AG10803 (cell line): ENCODE measurements around the gene KDM2A.

Source experiments
- DNase-seq: peaks from one replicate; pipeline ENCODE4 v3.0.0; 2010; ENCODE audit warnings: low read depth
- H3K4me3 ChIP-seq: 2 replicates; pipeline ENCODE4 v1.5.1; 2011; ENCODE audit warnings: mild to moderate bottlenecking, low read length, control low read depth
- TF ChIP-seq, protein P1 (sequence below): conservative IDR thresholded peaks from 2 replicates; pipeline ENCODE4 v1.5.1; 2011; ENCODE audit warnings: mild to moderate bottlenecking, low read length, control low read depth, inconsistent platforms

Gene KDM2A

DNA sequence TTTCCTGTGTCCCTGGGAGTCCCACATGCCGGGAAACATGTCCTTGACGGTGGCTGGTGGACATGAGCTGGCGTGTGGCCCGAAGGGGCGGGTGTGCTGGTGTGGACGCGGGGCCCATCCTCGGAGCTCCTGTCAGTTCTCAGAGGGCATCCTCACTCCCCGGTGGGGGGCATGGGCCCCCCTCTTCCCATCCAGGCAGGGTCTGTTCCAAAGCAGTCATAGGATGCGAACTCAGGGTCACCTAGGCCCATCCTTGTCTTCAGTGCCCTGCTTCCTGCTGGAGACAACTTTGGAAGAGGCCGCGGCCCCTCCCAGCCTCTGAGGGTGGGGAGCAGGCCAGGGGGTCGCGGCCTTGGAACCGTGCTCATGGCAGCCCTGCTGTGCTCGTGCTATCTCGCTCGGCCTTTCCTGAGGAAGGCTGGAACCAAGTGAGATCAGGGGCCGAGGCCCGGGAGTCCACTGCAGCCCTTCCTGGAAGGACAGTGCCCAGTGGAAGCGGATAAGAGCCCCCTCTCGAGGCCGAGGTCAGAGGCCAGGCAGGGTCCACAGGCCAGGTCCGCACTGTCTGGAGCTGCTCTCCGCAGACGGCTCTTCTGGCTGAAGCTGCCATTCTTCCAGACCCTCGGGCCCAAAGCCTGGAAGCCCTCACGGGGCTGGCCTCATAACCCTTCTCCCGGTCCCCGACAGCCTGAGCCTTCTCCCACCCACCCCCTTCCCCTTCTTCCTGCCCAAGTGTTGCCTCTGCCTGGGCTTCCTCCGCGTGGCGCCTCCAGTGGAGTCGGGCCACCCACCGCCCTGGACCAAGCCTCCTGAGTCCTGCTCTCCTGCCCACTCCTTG is 155.9 kb downstream of the KDM2A start:
- DNase-seq, result no peak
- TF ChIP-seq, protein P1, sequence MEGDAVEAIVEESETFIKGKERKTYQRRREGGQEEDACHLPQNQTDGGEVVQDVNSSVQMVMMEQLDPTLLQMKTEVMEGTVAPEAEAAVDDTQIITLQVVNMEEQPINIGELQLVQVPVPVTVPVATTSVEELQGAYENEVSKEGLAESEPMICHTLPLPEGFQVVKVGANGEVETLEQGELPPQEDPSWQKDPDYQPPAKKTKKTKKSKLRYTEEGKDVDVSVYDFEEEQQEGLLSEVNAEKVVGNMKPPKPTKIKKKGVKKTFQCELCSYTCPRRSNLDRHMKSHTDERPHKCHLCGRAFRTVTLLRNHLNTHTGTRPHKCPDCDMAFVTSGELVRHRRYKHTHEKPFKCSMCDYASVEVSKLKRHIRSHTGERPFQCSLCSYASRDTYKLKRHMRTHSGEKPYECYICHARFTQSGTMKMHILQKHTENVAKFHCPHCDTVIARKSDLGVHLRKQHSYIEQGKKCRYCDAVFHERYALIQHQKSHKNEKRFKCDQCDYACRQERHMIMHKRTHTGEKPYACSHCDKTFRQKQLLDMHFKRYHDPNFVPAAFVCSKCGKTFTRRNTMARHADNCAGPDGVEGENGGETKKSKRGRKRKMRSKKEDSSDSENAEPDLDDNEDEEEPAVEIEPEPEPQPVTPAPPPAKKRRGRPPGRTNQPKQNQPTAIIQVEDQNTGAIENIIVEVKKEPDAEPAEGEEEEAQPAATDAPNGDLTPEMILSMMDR, result no peak
- H3K4me3 ChIP-seq, result no peak overlapping the region

DNA sequence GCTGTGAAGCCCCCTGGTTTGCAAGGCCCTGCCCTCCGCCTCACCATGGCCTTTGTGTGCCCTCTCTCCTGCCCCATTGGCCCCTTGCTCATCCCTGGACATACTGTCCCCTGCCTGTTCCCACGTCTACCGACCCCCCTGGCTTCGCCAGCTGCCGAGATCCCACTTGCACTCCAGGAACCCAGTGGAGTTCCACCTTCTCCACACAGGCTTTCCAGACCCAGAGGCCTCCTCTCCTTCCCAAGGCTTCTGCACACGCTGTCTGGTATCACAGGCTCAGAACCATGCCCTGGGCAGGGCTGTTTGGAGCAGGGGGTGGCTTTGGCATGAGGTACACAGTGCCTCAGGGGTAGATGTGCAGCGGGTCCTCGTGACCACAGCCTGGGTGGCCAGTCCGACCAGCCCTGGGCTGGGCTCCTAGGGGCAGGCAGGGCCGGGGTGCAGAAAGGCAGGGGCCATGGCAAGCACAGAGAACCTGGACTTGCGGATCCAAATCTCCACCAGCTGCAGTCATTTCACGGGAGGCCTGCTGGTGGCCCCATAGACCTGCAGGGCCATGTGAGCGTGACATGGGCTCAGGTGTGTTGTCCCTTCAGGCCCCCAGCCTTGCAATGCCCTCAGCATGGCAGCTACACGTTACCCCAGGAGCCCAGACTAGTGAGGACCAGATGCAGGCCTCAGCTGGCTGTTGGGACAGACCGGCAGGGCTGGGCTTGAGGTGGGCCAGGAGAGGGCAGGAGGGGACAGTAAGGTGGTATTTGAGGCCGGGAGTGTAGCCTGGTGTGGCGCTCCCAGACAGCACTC is 156.7 kb downstream of the KDM2A start:
- TF ChIP-seq, protein P1, result no peak
- no peak overlapping the region for H3K4me3 ChIP-seq
- no peak for DNase-seq

DNA sequence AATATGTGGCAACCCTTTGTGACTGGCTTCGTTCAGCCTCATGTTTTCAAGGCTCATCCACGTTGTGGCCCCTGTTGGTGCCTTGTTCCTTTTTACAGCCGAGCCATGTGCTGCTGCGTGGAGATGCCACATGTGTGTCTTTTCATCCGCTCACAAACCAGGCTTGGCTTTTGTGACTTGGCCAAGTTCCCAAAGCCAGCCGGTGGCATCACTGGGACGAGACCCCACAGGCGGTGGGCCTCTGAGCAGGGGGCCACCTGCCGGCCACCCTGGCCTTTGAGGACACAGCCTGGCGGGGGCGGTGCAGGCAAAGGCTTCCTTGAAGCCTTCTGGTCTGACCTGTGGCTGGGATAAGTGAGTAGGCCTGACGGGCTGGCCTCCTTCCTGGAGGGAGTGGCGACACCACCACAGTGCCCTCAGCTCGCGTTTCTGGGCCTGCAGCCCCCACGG is 157.7 kb downstream of the KDM2A start:
- peak overlapping the region; percentile 56 for H3K4me3 ChIP-seq
- DNase-seq, result peak; percentile 52

DNA sequence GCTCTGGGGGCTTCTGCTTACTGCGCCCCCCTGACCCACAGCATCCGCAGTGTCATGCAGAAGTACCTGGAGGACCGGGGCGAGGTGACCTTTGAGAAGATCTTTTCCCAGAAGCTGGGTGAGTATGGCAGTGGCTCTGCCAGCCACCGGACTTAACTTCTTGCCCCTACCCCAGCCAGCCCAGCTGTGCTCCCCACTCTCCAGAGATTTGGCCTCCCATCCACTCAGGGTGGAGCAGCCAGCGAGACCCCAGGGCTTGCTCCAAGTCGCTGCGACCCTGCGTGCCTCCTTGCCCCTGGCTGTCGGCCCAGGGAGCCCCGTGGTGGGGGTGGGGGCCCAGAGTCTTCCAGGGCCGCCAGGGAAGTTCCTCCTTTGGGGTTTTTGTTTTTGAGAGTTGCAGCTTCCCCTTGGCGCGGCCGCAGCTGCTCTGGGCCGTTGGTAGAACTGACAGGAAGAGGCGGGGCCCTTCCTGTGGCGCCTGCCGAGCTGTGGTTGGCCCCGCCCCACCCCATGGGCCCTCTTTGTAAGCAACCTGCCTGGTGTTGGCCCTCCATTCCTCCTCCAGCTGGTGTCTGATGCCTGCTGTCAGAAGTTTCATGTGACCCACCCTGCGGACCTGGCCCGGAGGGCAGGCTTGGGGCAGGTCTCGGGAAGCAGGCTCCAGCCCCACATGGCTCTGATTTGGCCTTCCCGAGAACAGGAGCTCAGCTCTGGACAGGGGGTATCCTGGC is 158.3 kb downstream of the KDM2A start:
- TF ChIP-seq, protein P1, result no peak
- peak overlapping the region; percentile 56 for H3K4me3 ChIP-seq
- peak; percentile 74 for DNase-seq

More for the DNA sequence above, 157.7 kb downstream of the KDM2A start:
- TF ChIP-seq, protein P1, result peak; percentile 32

DNA sequence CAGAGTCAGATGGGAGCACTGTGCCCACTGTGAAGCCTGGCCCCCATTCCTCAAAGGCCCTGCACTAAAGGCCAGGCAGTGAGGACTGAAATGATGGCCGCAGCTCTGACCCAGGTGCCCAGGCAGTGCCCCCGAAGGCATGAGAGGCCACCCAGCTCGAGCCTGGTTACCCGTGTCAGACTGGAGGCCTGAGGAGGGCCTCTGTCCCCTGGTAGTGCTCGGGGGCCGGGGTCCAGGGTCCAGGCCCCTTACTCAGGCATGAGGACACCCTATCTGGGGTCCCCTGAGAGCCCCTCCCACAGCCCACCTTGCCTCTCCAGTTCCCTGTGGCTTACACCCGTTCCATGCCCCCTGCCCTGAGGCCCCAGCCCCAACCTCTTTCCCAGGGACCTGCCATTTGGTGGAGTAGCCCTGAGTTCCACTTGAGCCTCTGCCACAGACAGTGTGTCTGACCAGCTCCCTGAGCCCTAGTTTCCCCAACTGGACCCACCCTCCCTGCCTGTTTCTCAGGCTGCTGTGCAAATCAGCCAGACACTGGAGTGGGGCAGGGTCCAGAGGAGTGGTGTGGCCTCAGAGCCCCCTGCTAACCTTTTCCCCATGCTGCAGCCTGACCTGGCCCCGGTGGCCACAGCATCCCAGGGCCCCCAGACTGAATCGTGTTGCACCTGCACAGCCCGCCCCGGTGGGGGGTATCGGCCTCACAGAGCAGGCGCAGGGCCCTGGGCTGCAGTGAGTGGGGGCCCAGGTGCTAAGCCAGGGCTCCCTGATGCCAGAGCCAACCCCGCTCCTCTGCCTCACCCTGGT is 159.3 kb downstream of the KDM2A start:
- TF ChIP-seq, protein P1, result no peak
- H3K4me3 ChIP-seq, result no peak overlapping the region
- no peak for DNase-seq

DNA sequence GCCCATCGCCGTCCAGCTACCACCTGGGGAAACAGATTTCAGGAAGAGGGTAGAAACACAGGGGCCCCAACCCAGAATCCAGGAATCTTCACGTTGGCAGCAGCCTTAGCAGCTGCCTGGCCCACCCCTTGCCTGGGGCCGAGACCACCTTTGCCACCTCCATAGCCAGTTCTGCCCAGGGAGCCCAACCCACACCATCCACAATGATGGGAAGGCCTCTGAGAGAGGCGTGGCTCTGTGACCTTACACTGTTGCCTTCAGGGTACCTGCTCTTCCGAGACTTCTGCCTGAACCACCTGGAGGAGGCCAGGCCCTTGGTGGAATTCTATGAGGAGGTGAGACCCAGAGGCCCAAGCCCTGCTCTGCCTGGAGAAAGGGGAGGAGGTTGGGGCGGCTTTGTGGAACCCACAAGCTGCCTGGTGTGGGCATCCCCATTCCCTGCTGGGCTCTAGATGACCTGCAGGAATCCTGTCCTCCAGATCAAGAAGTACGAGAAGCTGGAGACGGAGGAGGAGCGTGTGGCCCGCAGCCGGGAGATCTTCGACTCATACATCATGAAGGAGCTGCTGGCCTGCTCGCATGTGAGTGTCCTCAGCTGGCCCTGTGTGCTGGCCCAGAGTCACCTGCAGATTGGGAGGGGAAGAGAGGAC is 160.0 kb downstream of the KDM2A start:
- no peak for DNase-seq
- H3K4me3 ChIP-seq, result no peak overlapping the region
- TF ChIP-seq, protein P1, result no peak
